Left lung (tissue), 10 donors: ENCODE measurements around the gene F3. TPM values are rescaled to one million over a fixed set of nuclear protein-coding genes. Genes with fewer than 3 reads are reported as not detected.
"Not testable (repeated sequence)": the region's sequence is repeated elsewhere in the genome, so short reads cannot be mapped to it uniquely, and the experiment has no call there.

Experiments used
- ATAC-seq: fragments of 200-7000 bp; cut with Tn5 transposase; one replicate; pipeline ENCODE4 v1.9.1; 2020; ENCODE audit warnings: moderate library complexity
- DNase-seq, 4 donors: peaks; one replicate each; pipeline ENCODE4 v3.0.0-alpha.2; 2013 to 2020
- H3K27ac ChIP-seq, 2 donors: fragments of 200-600 bp; sonication (generic) in 1 of 2; one replicate each; pipeline versions ENCODE4 v1.5.0 to v1.8.0; 2020 to 2021
- H3K27me3 ChIP-seq, 2 donors: fragments of 200-600 bp; sonication (generic) in 1 of 2; one replicate each; pipeline versions ENCODE4 v1.5.0 to v1.8.0; 2020 to 2021
- H3K36me3 ChIP-seq, 2 donors: fragments of 200-600 bp; sonication (generic) in 1 of 2; one replicate each; pipeline versions ENCODE4 v1.5.0 to v1.8.0; 2020 to 2021
- H3K4me1 ChIP-seq, 2 donors: fragments of 200-600 bp; one replicate each; pipeline ENCODE4 v1.8.0; 2021
- H3K4me3 ChIP-seq, 2 donors: fragments of 200-600 bp; sonication (generic) in 1 of 2; one replicate each; pipeline versions ENCODE4 v1.5.0 to v1.8.0; 2020 to 2021; ENCODE audit warnings: mild to moderate bottlenecking in 1 of 2
- H3K9me3 ChIP-seq, 2 donors: fragments of 200-600 bp; sonication (generic) in 1 of 2; one replicate each; pipeline versions ENCODE4 v1.5.0 to v1.8.0; 2020 to 2021
- CTCF ChIP-seq, 2 donors: fragments of 200-600 bp; sonication (generic) in 1 of 2; IDR thresholded peaks; one replicate each; pipeline versions ENCODE4 v1.5.0 to v1.8.0; 2021; ENCODE audit warnings: antibody characterized with exemption in 2 of 2
- intact Hi-C, 2 donors: fragments of 100-400 bp; cut with DNase I; formaldehyde crosslinking; loops; one replicate each; pipeline versions ENCODE4 v1.11.2 to v1.14.2; 2022
- polyA plus RNA-seq, 6 donors: library from polyadenylated mRNA; unstranded; fragments of 120-200 nt; gene quantifications; one replicate each; pipeline ENCODE4 v1.2.1, GENCODE V29; 2013; ENCODE audit not compliant: insufficient read length in 6 of 6
- total RNA-seq, 2 donors: library from RNA; stranded (reverse); fragmentation: NEBNext Ultra II Directional; extraction: Animal tissue kit (Norgen Biotek cat#: 25700); gene quantifications; one replicate each; pipeline ENCODE4 v1.2.1, GENCODE V29; 2021
- donor health status: DM: no; HTN: yes; CAD: no.
- donor health status: DM: no; HTN: no; CAD: no.

Gene F3
- total and polyA plus RNA-seq, 8 donors: 3.4 to 191 (median 6.6) TPM

- intact Hi-C loops: no loop called here
Observed at GRCh38 chr1:94580367-94581115, 39.0 kb upstream of the F3 start.

DNA sequence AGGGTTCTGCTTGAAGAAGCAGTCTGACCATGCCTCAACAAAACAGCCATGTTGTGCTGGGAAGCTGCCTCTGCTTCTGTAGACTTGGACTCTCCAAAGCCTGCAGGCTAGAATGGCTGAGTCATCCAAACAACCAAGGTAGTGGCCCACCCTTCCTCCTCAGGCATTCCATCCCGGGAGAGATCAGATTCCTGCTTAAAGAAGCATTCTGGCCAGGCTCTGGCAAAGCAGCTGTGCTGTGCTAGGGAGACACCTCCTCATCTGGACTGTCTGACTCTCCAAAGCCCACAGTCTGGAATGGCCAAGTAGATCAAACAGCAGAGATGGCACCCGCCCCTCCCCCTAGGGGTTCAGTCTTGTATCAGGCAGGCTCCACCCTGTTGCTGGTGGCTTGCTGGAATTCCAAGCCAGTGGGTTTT lies 38.3 kb upstream of the F3 start:
- no peaks in the 10 kb centered on the region for H3K27me3 ChIP-seq
- H3K36me3 ChIP-seq: no peaks in the 10 kb centered on the region
- intact Hi-C loops: no loop called here
- DNase-seq (no peak), ATAC-seq (peak; percentile 87)
- no peak overlapping the region for H3K27ac ChIP-seq
- no peak for TF ChIP-seq CTCF (IDR thresholded peaks at IDR 0.05)
- H3K4me1 ChIP-seq: peaks cover 0 to 11% of the 10 kb centered on the region in 2 donors
- no peak overlapping the region for H3K4me3 ChIP-seq
- H3K9me3 ChIP-seq: peaks cover 0 to 15% of the 10 kb centered on the region in 2 donors

More at GRCh38 chr1:94580367-94581115, 39.0 kb upstream of the F3 start:
- ATAC-seq (no peak), DNase-seq (no peak)
- Histone ChIP-seq H3K9me3 (peaks cover 0 to 15% of the 10 kb centered on the region in 2 donors), H3K36me3 (no peaks in the 10 kb centered on the region), H3K4me1 (peaks cover 0 to 11% of the 10 kb centered on the region in 2 donors), H3K27me3 (no peaks in the 10 kb centered on the region), H3K4me3 (no peak overlapping the region), H3K27ac (no peak overlapping the region)
- TF ChIP-seq CTCF (IDR thresholded peaks at IDR 0.05): no peak

GRCh38 chr1:94578856-94579255 lies 37.3 kb upstream of the F3 start:
- Histone ChIP-seq H3K27me3 (no peaks in the 10 kb centered on the region), H3K9me3 (peaks cover 0 to 15% of the 10 kb centered on the region in 2 donors), H3K36me3 (no peaks in the 10 kb centered on the region), H3K4me1 (peaks cover 0 to 11% of the 10 kb centered on the region in 2 donors), H3K4me3 (no peak overlapping the region), H3K27ac (no peak overlapping the region)
- no peak for TF ChIP-seq CTCF (IDR thresholded peaks at IDR 0.05)
- intact Hi-C loops: no loop called here
- ATAC-seq: no peak
- DNase-seq: no peak

GRCh38 chr1:94573917-94574316 lies 32.4 kb upstream of the F3 start:
- H3K9me3 ChIP-seq: peaks cover 0 to 27% of the 10 kb centered on the region in 2 donors
- H3K27ac ChIP-seq, H3K27me3 ChIP-seq, DNase-seq, intact Hi-C loops, ATAC-seq, H3K4me1 ChIP-seq, H3K36me3 ChIP-seq, H3K4me3 ChIP-seq: not testable (repeated sequence)

- no peaks in the 10 kb centered on the region for H3K36me3 ChIP-seq
- no peak for DNase-seq
- H3K27me3 ChIP-seq: no peaks in the 10 kb centered on the region
- no peaks in the 10 kb centered on the region for H3K4me1 ChIP-seq
- no peak for ATAC-seq
- H3K27ac ChIP-seq: no peak overlapping the region
- H3K9me3 ChIP-seq: peaks cover 0 to 26% of the 10 kb centered on the region in 2 donors
- no peak for TF ChIP-seq CTCF (IDR thresholded peaks at IDR 0.05)
- H3K4me3 ChIP-seq: no peak overlapping the region
- intact Hi-C loops: no loop called here
Observed at GRCh38 chr1:94572780-94573179, 31.2 kb upstream of the F3 start.

DNA sequence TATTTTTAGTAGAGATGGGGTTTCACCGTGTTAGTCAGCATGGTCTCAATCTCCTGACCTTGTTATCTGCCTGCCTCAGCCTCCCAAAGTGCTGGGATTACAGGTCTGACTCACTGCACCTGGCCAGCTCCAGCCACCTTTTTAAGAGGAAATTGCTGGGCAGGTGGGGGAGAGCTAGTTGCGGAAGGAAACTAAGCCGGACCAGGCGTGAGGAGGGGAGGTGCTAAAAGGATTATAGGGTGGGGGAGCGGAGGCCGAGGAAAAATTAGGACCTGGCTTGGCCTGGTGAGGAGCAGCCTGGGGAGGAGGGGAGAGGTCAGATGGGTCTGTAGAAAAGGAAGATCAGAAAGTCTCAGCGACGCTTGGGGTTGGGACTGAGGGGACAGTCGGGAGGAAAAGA lies 29.4 kb upstream of the F3 start:
- H3K27ac ChIP-seq, DNase-seq, H3K4me3 ChIP-seq, intact Hi-C loops, H3K4me1 ChIP-seq, H3K36me3 ChIP-seq, ATAC-seq, H3K27me3 ChIP-seq: not testable (repeated sequence)
- H3K9me3 ChIP-seq: peaks cover 0 to 16% of the 10 kb centered on the region in 2 donors

DNA sequence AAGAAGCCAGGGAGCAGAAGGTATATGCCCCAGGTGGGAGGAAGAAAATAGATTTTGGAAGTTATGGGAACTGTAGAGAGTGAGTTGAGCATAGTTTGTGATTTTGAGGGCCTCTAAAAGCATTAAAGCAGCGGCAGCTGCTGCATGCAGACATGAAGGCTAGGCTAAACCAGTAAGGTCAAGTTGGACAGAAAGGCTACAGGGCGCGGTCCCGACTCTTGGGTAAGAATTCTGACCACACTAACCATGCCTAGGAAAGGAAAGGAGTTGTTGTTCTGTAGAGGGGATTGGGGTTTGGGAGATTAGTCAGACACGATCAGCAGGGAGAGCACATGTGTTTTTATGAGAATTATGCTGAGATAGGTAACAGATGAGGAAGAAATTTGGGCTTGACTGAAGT lies 27.2 kb upstream of the F3 start:
- peaks cover 0 to 16% of the 10 kb centered on the region in 2 donors for H3K9me3 ChIP-seq
- H3K36me3 ChIP-seq, intact Hi-C loops, H3K4me1 ChIP-seq, DNase-seq, ATAC-seq, H3K4me3 ChIP-seq, H3K27ac ChIP-seq, H3K27me3 ChIP-seq: not testable (repeated sequence)

DNA sequence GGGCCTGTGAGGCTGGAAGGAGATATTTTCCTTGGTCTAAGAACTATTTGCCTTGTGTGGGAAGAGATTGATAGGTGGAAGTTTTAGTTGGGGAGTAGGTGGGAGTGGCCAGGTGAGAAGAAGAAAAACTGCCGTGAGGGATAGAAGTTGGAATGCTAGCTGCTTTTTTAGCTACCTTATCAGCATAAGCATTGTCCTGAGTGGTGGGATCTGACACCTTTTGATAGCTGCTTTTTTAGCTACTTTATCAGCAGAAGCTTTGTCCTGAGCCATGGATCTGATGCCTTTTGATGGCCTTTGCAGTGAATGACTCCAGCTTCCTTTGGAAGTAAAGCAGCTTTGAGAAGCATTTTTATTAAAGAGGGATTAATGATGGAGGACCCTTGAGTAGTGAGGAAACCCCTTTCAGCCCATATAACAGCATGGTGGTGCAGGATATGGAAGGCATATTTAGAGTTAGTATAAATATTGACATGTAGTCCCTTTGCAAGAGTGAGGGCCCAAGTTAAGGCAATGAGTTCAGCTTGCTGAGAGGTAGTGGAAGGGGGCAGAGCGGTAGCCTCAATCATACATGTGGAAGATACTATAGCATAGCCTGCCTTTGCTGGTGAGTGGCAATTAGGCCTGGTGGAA lies 26.5 kb upstream of the F3 start:
- DNase-seq, intact Hi-C loops, H3K36me3 ChIP-seq, H3K27ac ChIP-seq, H3K4me1 ChIP-seq, H3K4me3 ChIP-seq, H3K27me3 ChIP-seq, ATAC-seq: not testable (repeated sequence)
- peaks cover 0 to 10% of the 10 kb centered on the region in 2 donors for H3K9me3 ChIP-seq

DNA sequence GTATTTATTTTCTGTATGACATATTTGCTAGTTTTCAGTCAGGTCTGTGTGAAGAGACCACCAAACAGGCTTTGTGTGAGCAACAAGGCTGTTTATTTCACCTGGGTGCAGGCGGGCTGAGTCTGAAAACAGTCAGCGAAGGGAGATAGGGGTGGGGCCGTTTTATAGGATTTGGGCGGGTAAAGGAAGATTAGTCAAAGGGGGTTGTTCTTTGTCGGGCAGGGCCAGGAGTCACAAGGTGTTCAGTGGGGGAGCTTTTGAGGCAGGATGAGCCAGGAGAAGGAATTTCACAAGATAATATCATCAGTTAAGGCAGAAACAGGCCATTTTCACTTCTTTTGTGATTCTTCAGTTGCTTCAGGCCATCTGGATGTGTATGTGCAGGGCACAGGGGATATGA lies 24.9 kb upstream of the F3 start:
- intact Hi-C loops, H3K9me3 ChIP-seq, H3K27ac ChIP-seq, ATAC-seq, DNase-seq, H3K4me1 ChIP-seq, H3K27me3 ChIP-seq, H3K4me3 ChIP-seq, H3K36me3 ChIP-seq: not testable (repeated sequence)
